ENCODE results near the gene PITPNC1.

GRCh38 chr17:67349420-67349819 lies 27.7 kb upstream of the PITPNC1 start:
- TF ChIP-seq EZH2 (IDR thresholded peaks at IDR 0.05; ENCODE audit: insufficient read depth, poor library complexity, severe bottlenecking): no peak
- no peak for TF ChIP-seq EZH2phosphoT487 (IDR thresholded peaks at IDR 0.05; ENCODE audit: insufficient read depth, low read depth)

All from GM23248 (cell line).